ENCODE measurements around the gene SLC10A1. TPM values are rescaled to one million over a fixed set of nuclear protein-coding genes. Genes with fewer than 3 reads are reported as not detected.
A peak's percentile ranks its signal among the peaks of the same experiment; 100 is the strongest.

SLC10A1 gene
- total RNA-seq, 1 donor from 2014 or later = not detected

- no peaks in the 10 kb centered on the region for H3K36me3 Mint-ChIP-seq (ENCODE audit: insufficient read depth)
- H3K27ac Mint-ChIP-seq = no peak overlapping the region
- H3K4me1 Mint-ChIP-seq (ENCODE audit: low read depth) = no peaks in the 10 kb centered on the region
- no peaks in the 10 kb centered on the region for H3K27me3 Mint-ChIP-seq
- H3K4me3 Mint-ChIP-seq (ENCODE audit: low read depth) = no peak overlapping the region
- no peak for DNase-seq (ENCODE audit: low spot score, unreplicated experiment)
- peaks cover 7% of the 10 kb centered on the region for H3K9me3 Mint-ChIP-seq (ENCODE audit: low read depth)
- TF ChIP-seq CTCF (IDR thresholded peaks at IDR 0.05; ENCODE audit: unreplicated experiment) = no peak
These were observed 30.5 kb upstream of the SLC10A1 start for GRCh38 chr14:69827560-69827959.

- no peaks in the 10 kb centered on the region for H3K36me3 Mint-ChIP-seq (ENCODE audit: insufficient read depth)
- H3K4me3 Mint-ChIP-seq (ENCODE audit: low read depth) = no peak overlapping the region
- no peak overlapping the region for H3K27ac Mint-ChIP-seq
- H3K9me3 Mint-ChIP-seq (ENCODE audit: low read depth) = peaks cover 3% of the 10 kb centered on the region
- peaks cover 3% of the 10 kb centered on the region for H3K27me3 Mint-ChIP-seq
- TF ChIP-seq CTCF (IDR thresholded peaks at IDR 0.05; ENCODE audit: unreplicated experiment) = no peak
- peaks cover 3% of the 10 kb centered on the region for H3K4me1 Mint-ChIP-seq (ENCODE audit: low read depth)
- no peak for DNase-seq (ENCODE audit: low spot score, unreplicated experiment)
These were observed 25.4 kb upstream of the SLC10A1 start for GRCh38 chr14:69822456-69822855.

DNA sequence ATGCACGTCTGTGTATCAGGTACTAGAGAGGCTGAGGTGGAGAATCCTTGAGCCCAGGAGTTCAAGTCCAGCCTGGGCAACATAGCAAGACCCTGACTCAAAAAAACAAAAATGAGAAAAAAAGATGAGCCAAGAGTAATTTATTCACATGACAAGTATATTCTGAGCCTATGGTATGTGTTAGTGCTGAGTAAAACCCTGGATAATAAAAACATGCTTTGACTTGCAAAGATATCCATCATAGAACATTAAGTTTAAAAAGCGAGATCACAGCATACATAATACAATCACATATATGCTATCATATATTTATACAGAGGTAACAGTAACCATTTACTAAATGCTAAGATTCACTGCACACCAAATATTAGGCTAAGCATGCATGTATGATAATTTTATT, 23.9 kb upstream of the SLC10A1 start:
- no peak for DNase-seq (ENCODE audit: low spot score, unreplicated experiment)
- Mint-ChIP-seq H3K9me3 (ENCODE audit: low read depth) (no peaks in the 10 kb centered on the region), H3K4me1 (ENCODE audit: low read depth) (peaks cover 3% of the 10 kb centered on the region), H3K27me3 (peaks cover 3% of the 10 kb centered on the region), H3K36me3 (ENCODE audit: insufficient read depth) (no peaks in the 10 kb centered on the region), H3K4me3 (ENCODE audit: low read depth) (no peak overlapping the region), H3K27ac (no peak overlapping the region)
- TF ChIP-seq CTCF (IDR thresholded peaks at IDR 0.05; ENCODE audit: unreplicated experiment) = no peak

DNA sequence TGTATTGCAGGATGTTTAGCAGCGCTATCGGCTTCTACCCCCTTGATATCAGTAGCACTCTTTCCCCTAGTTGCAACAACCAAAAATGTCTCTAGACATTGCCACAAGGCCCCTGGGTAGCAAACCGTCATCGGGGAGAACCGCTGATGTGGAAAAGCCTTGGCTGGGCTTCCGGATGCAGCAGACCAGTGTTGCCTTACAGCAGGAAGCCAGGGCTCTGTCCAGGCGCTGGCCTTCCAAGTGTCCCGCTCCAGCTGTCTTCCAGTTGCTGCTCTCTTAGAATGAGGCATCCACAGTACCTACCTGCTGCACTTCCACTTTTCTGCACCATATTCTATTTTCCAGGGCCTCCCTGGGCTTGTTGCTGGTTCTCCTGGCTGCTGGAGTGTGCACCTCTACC, 22.6 kb upstream of the SLC10A1 start:
- Mint-ChIP-seq H3K27me3 (peaks cover 3% of the 10 kb centered on the region), H3K9me3 (ENCODE audit: low read depth) (no peaks in the 10 kb centered on the region), H3K4me1 (ENCODE audit: low read depth) (peaks cover 3% of the 10 kb centered on the region), H3K27ac (no peak overlapping the region), H3K36me3 (ENCODE audit: insufficient read depth) (no peaks in the 10 kb centered on the region), H3K4me3 (ENCODE audit: low read depth) (no peak overlapping the region)
- no peak for TF ChIP-seq CTCF (IDR thresholded peaks at IDR 0.05; ENCODE audit: unreplicated experiment)
- no peak for DNase-seq (ENCODE audit: low spot score, unreplicated experiment)

DNA sequence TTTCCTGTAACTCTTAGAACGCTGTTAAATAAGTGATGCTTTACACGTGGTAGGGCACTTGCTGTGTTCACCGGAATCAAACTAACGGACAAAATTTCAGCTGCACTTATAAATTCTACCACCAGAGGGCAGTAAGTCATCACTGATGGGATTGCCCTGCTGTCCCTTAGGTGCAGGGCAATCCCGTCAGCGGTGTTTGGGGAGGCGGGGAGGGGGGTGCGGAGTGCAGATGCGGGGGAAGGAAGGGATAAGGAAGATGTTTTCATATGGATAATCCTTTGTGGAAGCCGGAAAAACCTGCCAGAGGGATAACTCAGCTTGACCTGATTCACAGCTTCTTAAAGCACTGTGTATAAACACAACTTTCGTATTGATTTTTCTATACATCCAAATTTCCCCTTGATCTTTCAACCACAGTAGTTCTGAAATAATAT, 21.7 kb upstream of the SLC10A1 start:
- Mint-ChIP-seq H3K36me3 (ENCODE audit: insufficient read depth) (no peaks in the 10 kb centered on the region), H3K27ac (no peak overlapping the region), H3K4me1 (ENCODE audit: low read depth) (peaks cover 3% of the 10 kb centered on the region), H3K27me3 (peaks cover 3% of the 10 kb centered on the region), H3K4me3 (ENCODE audit: low read depth) (no peak overlapping the region), H3K9me3 (ENCODE audit: low read depth) (no peaks in the 10 kb centered on the region)
- DNase-seq (ENCODE audit: low spot score, unreplicated experiment) = peak; percentile 62
- TF ChIP-seq CTCF (IDR thresholded peaks at IDR 0.05; ENCODE audit: unreplicated experiment) = peak; percentile 92
